GM23338 (cell line): Measurements from ENCODE around the gene KARS1. TPM values are rescaled to one million over a fixed set of nuclear protein-coding genes. Genes with fewer than 3 reads are reported as not detected.

Experiments used
- ATAC-seq: fragments of 200-7000 bp; cut with Tn5 transposase; 3 replicates; pipeline ENCODE4 v1.9.1; 2020
- DNase-seq: peaks from one replicate; pipeline ENCODE4 v3.0.0-alpha.2; 2015; ENCODE audit warnings: low spot score
- H2AFZ ChIP-seq: fragments of 200-600 bp; sonication (generic); 2 replicates; pipeline ENCODE4 v1.8.0; 2016; ENCODE audit warnings: antibody characterized with exemption, mild to moderate bottlenecking, moderate library complexity
- H3F3A ChIP-seq: fragments of 200-600 bp; sonication (generic); replicated peaks from 2 replicates; pipeline ENCODE4 v1.8.0; 2017; ENCODE audit warnings: antibody characterized with exemption, mixed run types, low read depth
- H3K27ac ChIP-seq: fragments of 200-600 bp; sonication (generic); 2 replicates; pipeline ENCODE4 v1.6.1; 2016; ENCODE audit warnings: low read depth
- H3K27me3 ChIP-seq: fragments of 200-600 bp; sonication (generic); 2 replicates; pipeline ENCODE4 v1.8.0; 2016; ENCODE audit warnings: mild to moderate bottlenecking, mixed run types, moderate library complexity; ENCODE audit not compliant: insufficient read depth
- H3K36me3 ChIP-seq: fragments of 200-600 bp; sonication (generic); 2 replicates; pipeline ENCODE4 v1.8.0; 2016; ENCODE audit warnings: mild to moderate bottlenecking; ENCODE audit not compliant: insufficient read depth
- H3K4me1 ChIP-seq: fragments of 200-600 bp; sonication (generic); 2 replicates; pipeline ENCODE4 v1.8.0; 2016; ENCODE audit warnings: mild to moderate bottlenecking, moderate library complexity; ENCODE audit not compliant: insufficient read depth
- H3K4me2 ChIP-seq: fragments of 200-600 bp; sonication (generic); 2 replicates; pipeline ENCODE4 v1.7.1; 2017; ENCODE audit warnings: mixed run types
- H3K4me3 ChIP-seq: fragments of 200-600 bp; sonication (generic); 2 replicates; pipeline ENCODE4 v1.6.1; 2016; ENCODE audit warnings: mixed run types
- H3K79me2 ChIP-seq: fragments of 200-600 bp; sonication (generic); replicated peaks from 2 replicates; pipeline ENCODE4 v1.8.0; 2017; ENCODE audit warnings: mild to moderate bottlenecking; ENCODE audit not compliant: insufficient read depth
- H3K9me2 ChIP-seq: fragments of 200-600 bp; sonication (generic); 2 replicates; pipeline ENCODE4 v1.8.0; 2017; ENCODE audit not compliant: insufficient read depth
- H4K20me1 ChIP-seq: fragments of 200-600 bp; sonication (generic); replicated peaks from 2 replicates; pipeline ENCODE4 v1.8.0; 2017; ENCODE audit warnings: mild to moderate bottlenecking; ENCODE audit not compliant: insufficient read depth
- H3K27ac Mint-ChIP-seq: 2 replicates; pipeline ENCODE4 v1.8.0; 2020; ENCODE audit warnings: inconsistent platforms, mild to moderate bottlenecking, moderate library complexity, mixed read lengths
- H3K27me3 Mint-ChIP-seq: 3 replicates; pipeline ENCODE4 v1.8.0; 2022; ENCODE audit warnings: low read depth, mild to moderate bottlenecking, moderate library complexity, mixed read lengths, inconsistent platforms; ENCODE audit not compliant: insufficient read depth, poor library complexity
- H3K36me3 Mint-ChIP-seq: 3 replicates; pipeline ENCODE4 v1.8.0; 2021; ENCODE audit warnings: low read depth, mild to moderate bottlenecking, inconsistent platforms, moderate library complexity, mixed read lengths
- H3K4me1 Mint-ChIP-seq: 3 replicates; pipeline ENCODE4 v1.8.0; 2020; ENCODE audit warnings: mild to moderate bottlenecking, inconsistent platforms, mixed read lengths
- H3K4me3 Mint-ChIP-seq: 3 replicates; pipeline ENCODE4 v1.8.0; 2021; ENCODE audit warnings: moderate library complexity, mild to moderate bottlenecking, inconsistent platforms, mixed read lengths
- H3K9me3 Mint-ChIP-seq: 3 replicates; pipeline ENCODE4 v1.8.0; 2020; ENCODE audit warnings: moderate library complexity, mild to moderate bottlenecking, inconsistent platforms, mixed read lengths
- CREB1 ChIP-seq: fragments of 250-450 bp; sonication (Bioruptor Pico); IDR thresholded peaks from 2 replicates; pipeline ENCODE4 v1.5.0; 2020; ENCODE audit warnings: low read depth, mild to moderate bottlenecking, moderate library complexity
- CTCF ChIP-seq, 2 experiments: fragments of 200-600 bp in 1 of 2; sonication (generic) in 1 of 2; conservative IDR thresholded peaks; 2 replicates each; pipeline versions ENCODE4 v1.5.1 to v1.6.1; 2016 to 2017; ENCODE audit warnings: antibody characterized with exemption in 2 of 2, low read depth in 2 of 2, mild to moderate bottlenecking in 2 of 2, moderate library complexity in 1 of 2
- ETS1 ChIP-seq: IDR thresholded peaks from 2 replicates; pipeline ENCODE4 v1.6.1; 2016; ENCODE audit warnings: antibody characterized with exemption
- EZH2 ChIP-seq: fragments of 200-600 bp; sonication (generic); IDR thresholded peaks from one replicate; pipeline ENCODE4 v1.8.0; 2017; ENCODE audit warnings: antibody characterized with exemption, mild to moderate bottlenecking, low read depth; ENCODE audit not compliant: unreplicated experiment
- EZH2phosphoT487 ChIP-seq: fragments of 200-600 bp; sonication (generic); IDR thresholded peaks from one replicate; pipeline ENCODE4 v1.8.1; 2018; ENCODE audit warnings: antibody characterized with exemption; ENCODE audit not compliant: unreplicated experiment
- JUNB ChIP-seq: IDR thresholded peaks from one replicate; pipeline ENCODE4 v1.6.1; 2016; ENCODE audit warnings: antibody characterized with exemption; ENCODE audit not compliant: unreplicated experiment
- NANOG ChIP-seq: IDR thresholded peaks from 2 replicates; pipeline ENCODE4 v1.6.1; 2016; ENCODE audit warnings: antibody characterized with exemption, borderline replicate concordance
- POLR2AphosphoS5 ChIP-seq: IDR thresholded peaks from 2 replicates; pipeline ENCODE4 v1.6.1; 2016; ENCODE audit warnings: antibody characterized with exemption, low read depth
- REST ChIP-seq: IDR thresholded peaks from one replicate; pipeline ENCODE4 v1.6.1; 2018; ENCODE audit warnings: antibody characterized with exemption; ENCODE audit not compliant: unreplicated experiment
- STAT1 ChIP-seq: IDR thresholded peaks from one replicate; pipeline ENCODE4 v1.6.1; 2016; ENCODE audit warnings: antibody characterized with exemption; ENCODE audit not compliant: unreplicated experiment
- ZNF114 ChIP-seq: fragments of 250-450 bp; sonication (Bioruptor Pico); IDR thresholded peaks from 2 replicates; pipeline ENCODE4 v1.5.0; 2020; ENCODE audit warnings: mild to moderate bottlenecking, moderate library complexity
- ZNF331 ChIP-seq: fragments of 250-450 bp; sonication (Bioruptor Pico); IDR thresholded peaks from 2 replicates; pipeline ENCODE4 v1.5.0; 2020; ENCODE audit warnings: low read depth, mild to moderate bottlenecking, moderate library complexity
- ZNF462 ChIP-seq: fragments of 250-450 bp; sonication (Bioruptor Pico); IDR thresholded peaks from 2 replicates; pipeline ENCODE4 v1.5.0; 2020; ENCODE audit warnings: mild to moderate bottlenecking, moderate library complexity
- polyA plus RNA-seq: library from polyadenylated mRNA; unstranded; fragments of >200 nt; fragmentation: Nextera tagmentation; extraction: Ambion mirVana; gene quantifications from 2 replicates; pipeline ENCODE4 v1.2.1, GENCODE V29; 2016
- total RNA-seq: library from RNA; depleted of rRNA; stranded (reverse); fragments of >200 nt; shearing (Covaris generic); gene quantifications from 2 replicates; pipeline ENCODE4 v1.2.3, GENCODE V29; 2014

KARS1 gene
- total and polyA plus RNA-seq, 2 experiments from 2014 or later = 220 to 229 TPM

GRCh38 chr16:75676909-75677308 lies 29.4 kb upstream of the KARS1 start, which contains the start of gene CPHXL2:
TSS of gene CPHXL2 (minus strand) at chr16:75677009. CDS start at chr16:75676999, 10 bp downstream.
- Histone ChIP-seq H3K9me2 (0 out of 2 replicates have a peak, but pooled peaks cover under 1% of the 10 kb centered on the region), H3K79me2 (no peaks in the 10 kb centered on the region), H4K20me1 (no peaks in the 10 kb centered on the region), H3F3A (no peaks in the 10 kb centered on the region), H2AFZ (no peak within 1 kb of the TSS), H3K36me3 (no peaks in the 10 kb centered on the region), H3K4me2 (no peak within 1 kb of the TSS), H3K4me1 (no peaks in the 10 kb centered on the region), H3K27ac (no peak within 1 kb of the TSS), H3K4me3 (no peak within 1 kb of the TSS), H3K27me3 (no peaks in the 10 kb centered on the region)
- peaks cover 3% of the 10 kb centered on the region; the same call in 2 of the 3 replicates for H3K36me3 Mint-ChIP-seq
- no peaks in the 10 kb centered on the region for H3K4me1 Mint-ChIP-seq
- H3K9me3 Mint-ChIP-seq = peaks cover 58% of the 10 kb centered on the region
- ATAC-seq (no peak), DNase-seq (no peak)
- H3K27ac Mint-ChIP-seq = no peak within 1 kb of the TSS
- no peak for TF ChIP-seq POLR2AphosphoS5
- no peak for TF ChIP-seq JUNB
- no peak for TF ChIP-seq ETS1
- TF ChIP-seq REST = no peak
- TF ChIP-seq STAT1 = no peak
- TF ChIP-seq CTCF (conservative IDR thresholded peaks at IDR 0.05; ENCODE audit: low read depth in 2 of 2) = no peak
- TF ChIP-seq CREB1 (CRISPR knock-in tag) = no peak
- no peak for TF ChIP-seq NANOG
- no peak for TF ChIP-seq ZNF462 (CRISPR knock-in tag)
- TF ChIP-seq EZH2phosphoT487 = no peak
- no peak for TF ChIP-seq ZNF114 (CRISPR knock-in tag)
- no peak for TF ChIP-seq EZH2
- TF ChIP-seq ZNF331 = no peak
- H3K4me3 Mint-ChIP-seq = no peak within 1 kb of the TSS
- H3K27me3 Mint-ChIP-seq = peaks cover 8% of the 10 kb centered on the region
